ENCODE measurements around the gene ESYT1. TPM values are rescaled to one million over a fixed set of nuclear protein-coding genes. Genes with fewer than 3 reads are reported as not detected.

The ESYT1 gene
- total RNA-seq, 1 donor from 2014 or later: 102 TPM

GRCh38 chr12:56172839-56173238 is 44.8 kb downstream of the ESYT1 start:
- no peak for TF ChIP-seq CTCF (IDR thresholded peaks at IDR 0.05; ENCODE audit: unreplicated experiment)
- Mint-ChIP-seq H3K4me3 (ENCODE audit: low read depth) (no peak overlapping the region), H3K9me3 (ENCODE audit: low read depth) (no peaks in the 10 kb centered on the region), H3K4me1 (ENCODE audit: low read depth) (no peaks in the 10 kb centered on the region), H3K27ac (no peak overlapping the region), H3K27me3 (no peaks in the 10 kb centered on the region), H3K36me3 (ENCODE audit: insufficient read depth) (peaks cover 40% of the 10 kb centered on the region)
- no peak for DNase-seq (ENCODE audit: low spot score, unreplicated experiment)

- Mint-ChIP-seq H3K4me3 (ENCODE audit: low read depth) (no peak overlapping the region), H3K4me1 (ENCODE audit: low read depth) (no peaks in the 10 kb centered on the region), H3K9me3 (ENCODE audit: low read depth) (no peaks in the 10 kb centered on the region), H3K27ac (no peak overlapping the region), H3K27me3 (no peaks in the 10 kb centered on the region), H3K36me3 (ENCODE audit: insufficient read depth) (peaks cover 43% of the 10 kb centered on the region)
- no peak for TF ChIP-seq CTCF (IDR thresholded peaks at IDR 0.05; ENCODE audit: unreplicated experiment)
- no peak for DNase-seq (ENCODE audit: low spot score, unreplicated experiment)
Measured at GRCh38 chr12:56178347-56178746, 50.3 kb downstream of the ESYT1 start.

GRCh38 chr12:56186957-56187356 is 58.9 kb downstream of the ESYT1 start:
- Mint-ChIP-seq H3K36me3 (ENCODE audit: insufficient read depth) (peaks cover 8% of the 10 kb centered on the region), H3K4me3 (ENCODE audit: low read depth) (no peak overlapping the region), H3K9me3 (ENCODE audit: low read depth) (no peaks in the 10 kb centered on the region), H3K27ac (no peak overlapping the region), H3K27me3 (no peaks in the 10 kb centered on the region), H3K4me1 (ENCODE audit: low read depth) (peaks cover 14% of the 10 kb centered on the region)
- no peak for DNase-seq (ENCODE audit: low spot score, unreplicated experiment)
- no peak for TF ChIP-seq CTCF (IDR thresholded peaks at IDR 0.05; ENCODE audit: unreplicated experiment)

GRCh38 chr12:56188131-56188777 is 60.2 kb downstream of the ESYT1 start:
- peaks cover 9% of the 10 kb centered on the region for H3K36me3 Mint-ChIP-seq (ENCODE audit: insufficient read depth)
- H3K9me3 Mint-ChIP-seq (ENCODE audit: low read depth): no peaks in the 10 kb centered on the region
- H3K4me1 Mint-ChIP-seq (ENCODE audit: low read depth): peaks cover 17% of the 10 kb centered on the region
- no peak for TF ChIP-seq CTCF (IDR thresholded peaks at IDR 0.05; ENCODE audit: unreplicated experiment)
- H3K27me3 Mint-ChIP-seq: no peaks in the 10 kb centered on the region
- peak overlapping the region; percentile 96 for H3K27ac Mint-ChIP-seq
- no peak for DNase-seq (ENCODE audit: low spot score, unreplicated experiment)
- peak overlapping the region; percentile 83 for H3K4me3 Mint-ChIP-seq (ENCODE audit: low read depth)

- no peak for TF ChIP-seq CTCF (IDR thresholded peaks at IDR 0.05; ENCODE audit: unreplicated experiment)
- Mint-ChIP-seq H3K36me3 (ENCODE audit: insufficient read depth) (peaks cover 9% of the 10 kb centered on the region), H3K27ac (peak overlapping the region; percentile 96)
Measured at GRCh38 chr12:56188778-56189098, 60.7 kb downstream of the ESYT1 start.

More at GRCh38 chr12:56188778-56189098, 60.7 kb downstream of the ESYT1 start:
- H3K9me3 Mint-ChIP-seq (ENCODE audit: low read depth): no peaks in the 10 kb centered on the region
- H3K27me3 Mint-ChIP-seq: no peaks in the 10 kb centered on the region
- peak overlapping the region; percentile 83 for H3K4me3 Mint-ChIP-seq (ENCODE audit: low read depth)
- H3K4me1 Mint-ChIP-seq (ENCODE audit: low read depth): peaks cover 17% of the 10 kb centered on the region
- no peak for DNase-seq (ENCODE audit: low spot score, unreplicated experiment)
